Activated CD8-positive, alpha-beta memory T cell treated with anti-CD3 and anti-CD28 coated beads, Interleukin-2, amount 10 ng/mL, durations not matched to agents 7 days and 5 days (primary cell): ENCODE results near the gene OTOGL. TPM values are rescaled to one million over a fixed set of nuclear protein-coding genes. Genes with fewer than 3 reads are reported as not detected.
A peak's percentile ranks its signal among the peaks of the same experiment; 100 is the strongest.
"Not testable (repeated sequence)": the region's sequence is repeated elsewhere in the genome, so short reads cannot be mapped to it uniquely, and the experiment has no call there.

Experiments
- ATAC-seq: fragments of 150-1000 bp; cut with Tn5 transposase; one replicate; pipeline ENCODE4 v1.10.0; 2021; ENCODE audit warnings: moderate library complexity
- CTCF ChIA-PET: fragments of 350-600 bp; sonication (Branson Sonifier 250); formaldehyde crosslinking; loops from one replicate; lab custom pipeline; 2021; ENCODE audit warnings: antibody characterized with exemption; lab: Charles Lee
- DNase-seq: peaks from one replicate; pipeline ENCODE4 v3.0.0-alpha.2; 2020
- H3K27ac Mint-ChIP-seq: one replicate; pipeline ENCODE4 v1.8.0; 2021; ENCODE audit warnings: mild to moderate bottlenecking, mixed read lengths
- H3K27me3 Mint-ChIP-seq: one replicate; pipeline ENCODE4 v1.8.0; 2021; ENCODE audit warnings: mixed read lengths
- H3K36me3 Mint-ChIP-seq: one replicate; pipeline ENCODE4 v1.8.0; 2021; ENCODE audit warnings: mild to moderate bottlenecking, mixed read lengths
- H3K4me1 Mint-ChIP-seq: one replicate; pipeline ENCODE4 v1.8.0; 2021; ENCODE audit warnings: mixed read lengths
- H3K4me3 Mint-ChIP-seq: one replicate; pipeline ENCODE4 v1.8.0; 2021; ENCODE audit warnings: mild to moderate bottlenecking, moderate library complexity, mixed read lengths
- H3K9me3 Mint-ChIP-seq: one replicate; pipeline ENCODE4 v1.8.0; 2022; ENCODE audit warnings: low read depth, mixed read lengths
- total RNA-seq, 2 experiments: library from RNA; stranded (reverse); gene quantifications; one replicate each; pipeline ENCODE4 v1.2.3, GENCODE V29; 2021

The OTOGL gene
- total RNA-seq, 2 experiments from 2014 or later = not detected

GRCh38 chr12:80293759-80294158, 194.4 kb downstream of the OTOGL start:
- ATAC-seq = no peak
- Mint-ChIP-seq H3K36me3 (no peaks in the 10 kb centered on the region), H3K9me3 (no peaks in the 10 kb centered on the region), H3K27me3 (peaks cover 2% of the 10 kb centered on the region), H3K4me3 (no peak overlapping the region), H3K4me1 (peaks cover 2% of the 10 kb centered on the region), H3K27ac (no peak overlapping the region)
- DNase-seq = no peak
- CTCF ChIA-PET = no interaction called here

GRCh38 chr12:80299219-80299618, 199.9 kb downstream of the OTOGL start:
- H3K27me3 Mint-ChIP-seq = peaks cover 2% of the 10 kb centered on the region
- CTCF ChIA-PET = no interaction called here
- H3K36me3 Mint-ChIP-seq = no peaks in the 10 kb centered on the region
- H3K4me1 Mint-ChIP-seq = peaks cover 11% of the 10 kb centered on the region
- no peak for ATAC-seq
- no peak for DNase-seq
- no peak overlapping the region for H3K27ac Mint-ChIP-seq
- no peak overlapping the region for H3K4me3 Mint-ChIP-seq
- H3K9me3 Mint-ChIP-seq = no peaks in the 10 kb centered on the region

DNA sequence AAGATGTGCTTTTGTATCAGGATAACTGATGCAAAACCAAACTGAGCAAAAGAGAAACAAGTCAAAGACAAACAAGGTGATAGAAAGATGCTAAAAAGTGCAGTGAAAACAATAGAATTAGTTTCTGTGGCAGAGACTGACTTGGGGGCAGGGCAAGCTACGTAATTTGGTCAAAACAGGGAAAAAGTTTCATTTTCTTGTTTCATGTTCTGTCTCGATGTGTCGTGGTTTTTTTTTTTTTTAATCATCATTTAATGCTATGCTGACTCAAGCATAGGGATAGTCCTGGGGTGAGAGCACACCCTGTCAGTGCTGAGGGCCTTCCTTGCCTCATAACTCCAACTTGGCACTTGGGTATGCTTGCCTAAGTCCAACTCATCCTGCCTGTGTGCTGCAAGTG, 200.6 kb downstream of the OTOGL start:
- H3K27ac Mint-ChIP-seq = no peak overlapping the region
- no peaks in the 10 kb centered on the region for H3K9me3 Mint-ChIP-seq
- peaks cover 2% of the 10 kb centered on the region for H3K27me3 Mint-ChIP-seq
- H3K4me1 Mint-ChIP-seq = peaks cover 11% of the 10 kb centered on the region
- no peaks in the 10 kb centered on the region for H3K36me3 Mint-ChIP-seq
- no peak for DNase-seq
- CTCF ChIA-PET = no interaction called here
- H3K4me3 Mint-ChIP-seq = no peak overlapping the region
- peak; percentile 49 for ATAC-seq

- H3K27me3 Mint-ChIP-seq, H3K36me3 Mint-ChIP-seq, ATAC-seq, H3K27ac Mint-ChIP-seq, DNase-seq, H3K4me1 Mint-ChIP-seq, H3K9me3 Mint-ChIP-seq, CTCF ChIA-PET, H3K4me3 Mint-ChIP-seq: not testable (repeated sequence)
These were observed 208.1 kb downstream of the OTOGL start for GRCh38 chr12:80307436-80307835.

DNA sequence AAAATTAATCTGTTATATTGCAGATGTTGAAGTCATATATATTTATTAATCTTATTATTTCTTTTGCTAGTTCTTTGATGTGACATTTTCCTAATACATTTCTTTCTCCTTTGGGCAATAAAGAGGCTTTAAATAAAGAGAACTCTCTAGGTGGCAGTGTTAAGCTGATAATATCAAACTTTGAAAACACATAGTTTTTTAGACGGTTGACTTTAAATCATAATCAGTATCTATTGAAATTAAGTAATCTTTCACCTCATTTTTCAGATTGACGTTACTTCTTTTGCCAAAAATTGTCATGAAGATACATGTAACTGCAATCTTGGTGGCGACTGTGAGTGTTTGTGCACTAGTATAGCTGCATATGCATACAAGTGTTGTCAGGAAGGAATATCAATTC, 213.9 kb downstream of the OTOGL start:
- CTCF ChIA-PET = interaction anchor here (1.0 kb wide), 1 partner anchor 43 kb away, joined by 3 read pairs; no protein-coding TSS in a partner anchor
- H3K27ac Mint-ChIP-seq = no peak overlapping the region
- no peak overlapping the region for H3K4me3 Mint-ChIP-seq
- H3K27me3 Mint-ChIP-seq = no peaks in the 10 kb centered on the region
- DNase-seq = no peak
- no peak for ATAC-seq
- H3K4me1 Mint-ChIP-seq = no peaks in the 10 kb centered on the region
- no peaks in the 10 kb centered on the region for H3K9me3 Mint-ChIP-seq
- H3K36me3 Mint-ChIP-seq = no peaks in the 10 kb centered on the region

GRCh38 chr12:80314741-80315140, 215.4 kb downstream of the OTOGL start:
- no peaks in the 10 kb centered on the region for H3K27me3 Mint-ChIP-seq
- CTCF ChIA-PET = no interaction called here
- H3K27ac Mint-ChIP-seq = no peak overlapping the region
- ATAC-seq = no peak
- no peak overlapping the region for H3K4me3 Mint-ChIP-seq
- DNase-seq = no peak
- no peaks in the 10 kb centered on the region for H3K4me1 Mint-ChIP-seq
- H3K9me3 Mint-ChIP-seq = no peaks in the 10 kb centered on the region
- H3K36me3 Mint-ChIP-seq = no peaks in the 10 kb centered on the region

GRCh38 chr12:80316222-80316621, 216.9 kb downstream of the OTOGL start:
- H3K4me3 Mint-ChIP-seq = no peak overlapping the region
- H3K4me1 Mint-ChIP-seq = no peaks in the 10 kb centered on the region
- no peak overlapping the region for H3K27ac Mint-ChIP-seq
- H3K27me3 Mint-ChIP-seq = no peaks in the 10 kb centered on the region
- ATAC-seq (no peak), DNase-seq (no peak)
- CTCF ChIA-PET = interaction anchor here (0.6 kb wide), 1 partner anchor 595 kb away, joined by 4 read pairs; no protein-coding TSS in a partner anchor
- H3K36me3 Mint-ChIP-seq = no peaks in the 10 kb centered on the region
- no peaks in the 10 kb centered on the region for H3K9me3 Mint-ChIP-seq

DNA sequence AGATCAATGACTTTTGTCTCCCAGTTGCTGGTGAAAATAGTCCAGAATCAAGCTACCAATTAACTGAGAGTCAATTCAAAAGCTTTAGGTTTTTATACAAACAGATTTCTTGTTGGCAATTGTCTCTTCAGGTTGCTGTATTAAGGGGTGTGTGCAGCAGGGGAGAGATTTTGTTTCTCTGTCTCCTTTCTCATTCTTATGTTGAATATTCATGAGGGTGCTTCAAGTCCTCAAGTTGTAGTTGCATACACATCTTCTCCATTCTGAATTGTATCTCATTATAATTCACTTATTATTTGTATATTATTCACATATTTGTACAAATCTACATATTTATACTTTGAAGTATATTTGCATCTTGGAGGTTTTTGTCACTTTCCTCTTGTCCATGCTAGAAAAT, 218.0 kb downstream of the OTOGL start:
- Mint-ChIP-seq H3K4me3 (no peak overlapping the region), H3K27me3 (no peaks in the 10 kb centered on the region), H3K4me1 (no peaks in the 10 kb centered on the region), H3K27ac (no peak overlapping the region), H3K9me3 (no peaks in the 10 kb centered on the region), H3K36me3 (no peaks in the 10 kb centered on the region)
- DNase-seq (no peak), ATAC-seq (no peak)
- CTCF ChIA-PET = no interaction called here

GRCh38 chr12:80317899-80318298, 218.6 kb downstream of the OTOGL start:
- CTCF ChIA-PET = no interaction called here
- ATAC-seq = no peak
- H3K4me1 Mint-ChIP-seq = no peaks in the 10 kb centered on the region

GRCh38 chr12:80320121-80320678, 220.9 kb downstream of the OTOGL start:
- no peak for ATAC-seq
- Mint-ChIP-seq H3K4me1 (no peaks in the 10 kb centered on the region), H3K27me3 (no peaks in the 10 kb centered on the region), H3K4me3 (no peak overlapping the region), H3K36me3 (no peaks in the 10 kb centered on the region), H3K9me3 (no peaks in the 10 kb centered on the region), H3K27ac (no peak overlapping the region)
- CTCF ChIA-PET = no interaction called here
- DNase-seq = no peak

More at GRCh38 chr12:80317899-80318298, 218.6 kb downstream of the OTOGL start:
- H3K4me3 Mint-ChIP-seq = no peak overlapping the region
- no peaks in the 10 kb centered on the region for H3K36me3 Mint-ChIP-seq
- no peak overlapping the region for H3K27ac Mint-ChIP-seq
- no peak for DNase-seq
- H3K9me3 Mint-ChIP-seq = no peaks in the 10 kb centered on the region
- H3K27me3 Mint-ChIP-seq = no peaks in the 10 kb centered on the region

DNA sequence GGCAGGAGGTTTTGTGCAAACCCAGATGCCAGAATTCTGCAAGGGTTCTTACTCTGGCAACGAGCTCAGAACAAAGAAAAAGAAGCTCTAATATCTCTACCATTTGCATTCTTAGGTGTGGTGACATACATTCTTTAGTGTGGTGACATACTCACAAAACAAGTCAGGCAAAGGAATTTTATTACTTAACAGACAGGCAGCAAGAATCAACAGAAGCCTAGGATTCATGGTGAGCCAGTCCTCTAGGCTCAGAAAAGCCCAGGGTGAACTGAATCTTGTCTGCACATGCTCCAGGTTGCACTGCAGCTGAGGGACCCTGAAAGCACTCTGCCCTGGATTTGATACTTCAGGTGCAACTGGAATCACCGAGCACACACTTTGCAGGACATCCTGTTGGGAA, 222.3 kb downstream of the OTOGL start:
- no peak for ATAC-seq
- Mint-ChIP-seq H3K4me3 (no peak overlapping the region), H3K27me3 (no peaks in the 10 kb centered on the region), H3K27ac (no peak overlapping the region), H3K36me3 (no peaks in the 10 kb centered on the region), H3K4me1 (no peaks in the 10 kb centered on the region), H3K9me3 (no peaks in the 10 kb centered on the region)
- no peak for DNase-seq
- CTCF ChIA-PET = no interaction called here

DNA sequence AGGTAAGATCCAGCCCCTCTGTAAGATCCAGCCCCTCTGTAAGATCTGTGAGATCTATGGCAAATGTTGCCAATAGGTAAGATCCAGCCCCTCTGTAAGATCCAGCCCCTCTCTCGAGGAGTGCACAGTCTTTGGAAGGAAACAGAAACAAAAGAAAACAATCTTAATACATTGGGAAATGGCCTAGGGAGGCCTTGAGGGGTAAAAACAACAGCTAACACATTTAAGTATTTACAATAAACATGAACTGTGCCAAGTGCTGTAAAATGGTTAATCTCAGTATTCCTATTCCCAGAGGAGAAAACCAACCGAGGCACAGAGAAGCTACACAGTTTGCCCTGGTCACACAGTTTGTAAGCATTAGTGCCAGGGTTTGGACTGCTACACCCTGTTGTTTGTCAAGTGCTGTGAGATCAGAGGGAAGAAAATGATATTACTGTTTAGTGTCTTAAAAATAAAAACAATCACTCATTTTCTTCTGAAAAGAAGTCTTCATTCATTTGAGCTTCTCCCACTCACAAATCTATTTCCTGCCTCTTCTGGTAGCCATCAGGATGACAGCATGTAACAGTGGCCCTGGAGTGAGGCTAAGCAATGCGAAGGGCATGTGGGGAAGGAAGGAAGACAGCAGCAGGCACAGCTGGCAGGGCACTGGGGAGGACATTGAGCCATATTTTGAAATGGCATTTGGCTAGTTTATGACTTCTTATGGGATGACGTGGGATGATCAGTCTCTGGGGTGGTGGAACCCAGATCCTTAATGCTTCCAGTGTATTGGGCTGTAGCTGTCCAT, 226.0 kb downstream of the OTOGL start:
- Mint-ChIP-seq H3K4me1 (no peaks in the 10 kb centered on the region), H3K27me3 (no peaks in the 10 kb centered on the region), H3K36me3 (no peaks in the 10 kb centered on the region), H3K27ac (no peak overlapping the region), H3K9me3 (no peaks in the 10 kb centered on the region), H3K4me3 (no peak overlapping the region)
- ATAC-seq = no peak
- DNase-seq = no peak
- CTCF ChIA-PET = no interaction called here

- H3K36me3 Mint-ChIP-seq = no peaks in the 10 kb centered on the region
- DNase-seq (no peak), ATAC-seq (no peak)
- CTCF ChIA-PET = no interaction called here
- H3K4me1 Mint-ChIP-seq = no peaks in the 10 kb centered on the region
- H3K27ac Mint-ChIP-seq = no peak overlapping the region
- peaks cover 2% of the 10 kb centered on the region for H3K9me3 Mint-ChIP-seq
- H3K27me3 Mint-ChIP-seq = no peaks in the 10 kb centered on the region
- no peak overlapping the region for H3K4me3 Mint-ChIP-seq
These were observed 233.5 kb downstream of the OTOGL start for GRCh38 chr12:80332827-80333226.

- Mint-ChIP-seq H3K27me3 (no peaks in the 10 kb centered on the region), H3K4me3 (no peak overlapping the region), H3K27ac (no peak overlapping the region), H3K9me3 (peaks cover 4% of the 10 kb centered on the region), H3K36me3 (no peaks in the 10 kb centered on the region), H3K4me1 (peaks cover 4% of the 10 kb centered on the region)
- DNase-seq = no peak
- ATAC-seq = no peak
- CTCF ChIA-PET = no interaction called here
These were observed 253.1 kb downstream of the OTOGL start for GRCh38 chr12:80352474-80352873.
